CD4-positive, alpha-beta T cell (primary cell): Measurements from ENCODE around the gene NRXN2. TPM values are rescaled to one million over a fixed set of nuclear protein-coding genes. Genes with fewer than 3 reads are reported as not detected.

Source experiments
- ATAC-seq: fragments of 200-7000 bp; cut with Tn5 transposase; one replicate; pipeline ENCODE4 v1.10.0; 2022; ENCODE audit warnings: mild to moderate bottlenecking; ENCODE audit not compliant: poor library complexity
- CTCF ChIA-PET: fragments of 350-600 bp; sonication (Branson Sonifier 250); formaldehyde crosslinking; loops from one replicate; lab custom pipeline; 2021; ENCODE audit warnings: antibody characterized with exemption, inconsistent platforms; lab: Charles Lee
- POLR2A ChIA-PET: fragments of 350-600 bp; sonication (Branson Sonifier 250); formaldehyde crosslinking; loops from one replicate; lab custom pipeline; 2021; ENCODE audit warnings: antibody characterized with exemption, inconsistent platforms; lab: Charles Lee
- DNase-seq, 14 experiments: peaks; one replicate each; pipeline ENCODE4 v3.0.0-alpha.2; 2013 to 2020; ENCODE audit warnings: mixed read lengths in 2 of 14
- H3K27ac ChIP-seq, 2 donors: one replicate each; pipeline versions ENCODE4 v1.5.1 to v1.7.0; 2013; ENCODE audit warnings: low read length in 2 of 2, low read depth in 1 of 2, mild to moderate bottlenecking in 1 of 2
- H3K27me3 ChIP-seq, 2 experiments: 1 replicate in 1 of 2; 2 replicates in 1 of 2; pipeline versions ENCODE4 v1.6.1 to v1.7.0; 2013; ENCODE audit warnings: low read length in 2 of 2, control low read depth in 1 of 2, mild to moderate bottlenecking in 1 of 2, moderate library complexity in 1 of 2; ENCODE audit not compliant: insufficient read depth in 2 of 2, control insufficient read depth in 1 of 2
- H3K36me3 ChIP-seq: one replicate; pipeline ENCODE4 v1.6.1; 2013; ENCODE audit warnings: low read length, control low read depth; ENCODE audit not compliant: insufficient read depth
- H3K4me1 ChIP-seq: one replicate; pipeline ENCODE4 v1.6.1; 2013; ENCODE audit warnings: low read length, control low read depth; ENCODE audit not compliant: insufficient read depth
- H3K4me3 ChIP-seq: one replicate; pipeline ENCODE4 v1.5.1; 2013; ENCODE audit warnings: mild to moderate bottlenecking, low read length, moderate library complexity
- H3K9me3 ChIP-seq, 2 experiments: 1 replicate in 1 of 2; 2 replicates in 1 of 2; pipeline versions ENCODE4 v1.6.1 to v1.7.0; 2013; ENCODE audit warnings: low read length in 2 of 2, mild to moderate bottlenecking in 2 of 2, control low read depth in 1 of 2, moderate library complexity in 1 of 2; ENCODE audit not compliant: control insufficient read depth in 1 of 2, insufficient read depth in 1 of 2
- H3K27ac Mint-ChIP-seq: one replicate; pipeline ENCODE4 v1.8.0; 2020; ENCODE audit warnings: mixed read lengths
- H3K27me3 Mint-ChIP-seq: one replicate; pipeline ENCODE4 v1.8.0; 2021; ENCODE audit warnings: mixed read lengths
- H3K36me3 Mint-ChIP-seq: one replicate; pipeline ENCODE4 v1.8.0; 2021; ENCODE audit warnings: low read depth, mixed read lengths
- H3K4me1 Mint-ChIP-seq: one replicate; pipeline ENCODE4 v1.8.0; 2021; ENCODE audit warnings: low read depth, mixed read lengths
- H3K4me3 Mint-ChIP-seq: one replicate; pipeline ENCODE4 v1.8.0; 2020; ENCODE audit warnings: mild to moderate bottlenecking, mixed read lengths
- H3K9me3 Mint-ChIP-seq: one replicate; pipeline ENCODE4 v1.8.0; 2020; ENCODE audit warnings: mixed read lengths
- CTCF ChIP-seq: fragments of 200-600 bp; IDR thresholded peaks from one replicate; pipeline ENCODE4 v1.8.0; 2022; ENCODE audit warnings: antibody characterized with exemption, mild to moderate bottlenecking
- intact Hi-C, 2 experiments: fragments of 100-400 bp; cut with DNase I in 1 of 2; cut with micrococcal nuclease in 1 of 2; formaldehyde crosslinking; loops; one replicate each; pipeline versions ENCODE4 v1.15.1 to v1.9.0; 2023 to 2025; cut with DNase I, micrococcal nuclease
- total RNA-seq, 174 experiments: library from RNA in 2 of 174; stranded (reverse) in 2 of 174; gene quantifications; one replicate each; pipeline ENCODE4 v1.2.3 and lab custom pipeline; 2021 to 2026

Gene NRXN2
- total RNA-seq, 2 experiments from 2014 or later: 0.05 to 0.31 TPM

GRCh38 chr11:64755681-64756361 lies 32.8 kb upstream of the NRXN2 start:
- CTCF ChIA-PET: no interaction called here
- ATAC-seq (no peak), DNase-seq (peak in 2 of 14 experiments; percentile 16 to 23)
- Histone ChIP-seq H3K36me3 (peaks cover 38% of the 10 kb centered on the region), H3K27ac (no peak overlapping the region), H3K27me3 (no peaks in the 10 kb centered on the region), H3K9me3 (no peaks in the 10 kb centered on the region), H3K4me3 (no peak overlapping the region), H3K4me1 (peaks cover 57% of the 10 kb centered on the region)
- Mint-ChIP-seq H3K36me3 (peaks cover 23% of the 10 kb centered on the region), H3K27ac (no peak overlapping the region), H3K9me3 (no peaks in the 10 kb centered on the region), H3K4me3 (no peak overlapping the region), H3K4me1 (peaks cover 35% of the 10 kb centered on the region), H3K27me3 (no peaks in the 10 kb centered on the region)
- intact Hi-C loops: no loop called here
- POLR2A ChIA-PET: interaction anchor here (1.4 to 18.7 kb wide), 4 partner anchors 5 to 21 kb away, joined by 3 to 634 read pairs (median 318); partner anchors contain the start of genes PYGM and RASGRP2
- no peak for TF ChIP-seq CTCF

GRCh38 chr11:64754919-64755662 lies 32.1 kb upstream of the NRXN2 start:
- Mint-ChIP-seq H3K4me1 (peaks cover 33% of the 10 kb centered on the region), H3K36me3 (peaks cover 29% of the 10 kb centered on the region), H3K27ac (no peak overlapping the region), H3K4me3 (no peak overlapping the region), H3K27me3 (no peaks in the 10 kb centered on the region), H3K9me3 (no peaks in the 10 kb centered on the region)
- no peak overlapping the region for H3K27ac ChIP-seq
- DNase-seq: peak in 1 of 14 experiments; percentile 25
- no peak overlapping the region for H3K4me3 ChIP-seq
- no peaks in the 10 kb centered on the region for H3K27me3 ChIP-seq
- peaks cover 34% of the 10 kb centered on the region for H3K36me3 ChIP-seq
- no peaks in the 10 kb centered on the region for H3K9me3 ChIP-seq
- no peak for TF ChIP-seq CTCF
- H3K4me1 ChIP-seq: peaks cover 57% of the 10 kb centered on the region
- CTCF ChIA-PET: no interaction called here
- intact Hi-C loops: no loop called here
- POLR2A ChIA-PET: interaction anchor here (1.4 to 18.7 kb wide), 4 partner anchors 6 to 22 kb away, joined by 3 to 634 read pairs (median 318); partner anchors contain the start of genes PYGM and RASGRP2
- no peak for ATAC-seq

GRCh38 chr11:64754124-64754918 lies 31.3 kb upstream of the NRXN2 start:
- H3K36me3 Mint-ChIP-seq: peaks cover 33% of the 10 kb centered on the region
- H3K27me3 Mint-ChIP-seq: no peaks in the 10 kb centered on the region
- peaks cover 25% of the 10 kb centered on the region for H3K4me1 Mint-ChIP-seq
- TF ChIP-seq CTCF: no peak
- no peak overlapping the region for H3K27ac ChIP-seq
- no peak overlapping the region for H3K27ac Mint-ChIP-seq
- H3K4me3 Mint-ChIP-seq: no peak overlapping the region
- ChIA-PET POLR2A (interaction anchor here (1.4 to 18.7 kb wide), 3 partner anchors 7 to 23 kb away, joined by 3 to 634 read pairs (median 634); partner anchors contain the start of genes PYGM and RASGRP2), CTCF (no interaction called here)
- H3K4me1 ChIP-seq: peaks cover 50% of the 10 kb centered on the region
- H3K36me3 ChIP-seq: peaks cover 34% of the 10 kb centered on the region
- H3K9me3 Mint-ChIP-seq: no peaks in the 10 kb centered on the region
- DNase-seq (peak in 1 of 14 experiments; percentile 35), ATAC-seq (no peak)
- intact Hi-C loops: no loop called here
- H3K27me3 ChIP-seq: no peaks in the 10 kb centered on the region
- no peak overlapping the region for H3K4me3 ChIP-seq
- H3K9me3 ChIP-seq: no peaks in the 10 kb centered on the region
